HEK293 (cell line): Measurements from ENCODE around the gene FSD2.
A peak's percentile ranks its signal among the peaks of the same experiment; 100 is the strongest.

Experiments
- CTCF ChIA-PET: fragments of 350-600 bp; formaldehyde crosslinking; extraction: SDS; loops from one replicate; lab custom pipeline; 2021; ENCODE audit warnings: antibody characterized with exemption; lab: Yijun Ruan, JAX
- POLR2A ChIA-PET: fragments of 300-600 bp; formaldehyde crosslinking; extraction: SDS; loops from one replicate; lab custom pipeline; 2020; ENCODE audit warnings: antibody characterized with exemption, inconsistent platforms; lab: Yijun Ruan, JAX
- H3K27ac ChIP-seq: fragments of 200-500 bp; sonication (Bioruptor generic); 2 replicates; pipeline ENCODE4 v1.5.1; 2014; ENCODE audit warnings: low read depth, low read length, control low read depth, inconsistent platforms; ENCODE audit errors: extremely low read depth
- H3K36me3 ChIP-seq, 2 experiments: fragments of 200-500 bp in 1 of 2; sonication (Bioruptor generic) in 1 of 2; 1 replicate in 1 of 2; 2 replicates in 1 of 2; pipeline ENCODE4 v1.5.1; 2014 to 2017; ENCODE audit warnings: inconsistent platforms in 2 of 2, low read length in 2 of 2; ENCODE audit not compliant: control insufficient read depth in 2 of 2, insufficient read depth in 1 of 2
- H3K4me1 ChIP-seq: fragments of 200-500 bp; sonication (Bioruptor generic); 2 replicates; pipeline ENCODE4 v1.5.1; 2014; ENCODE audit warnings: mild to moderate bottlenecking, low read length, inconsistent platforms; ENCODE audit not compliant: control insufficient read depth, insufficient read depth
- H3K4me3 ChIP-seq: 2 replicates; pipeline ENCODE4 v1.5.1; 2011; ENCODE audit warnings: low read depth, mild to moderate bottlenecking, control low read depth, low read length, moderate library complexity
- H3K9me3 ChIP-seq: fragments of 200-500 bp; sonication (Bioruptor generic); 2 replicates; pipeline ENCODE4 v1.5.1; 2014; ENCODE audit warnings: low read depth, low read length, inconsistent platforms; ENCODE audit not compliant: control insufficient read depth, insufficient read depth
- EGR2 ChIP-seq: fragments of 450-650 bp; formaldehyde crosslinking; IDR thresholded peaks from 2 replicates; pipeline ENCODE4 v1.5.1; 2016; ENCODE audit warnings: low read depth, missing biosample characterization, missing genetic modification characterization
- GFI1B ChIP-seq: fragments of 450-650 bp; formaldehyde crosslinking; IDR thresholded peaks from 2 replicates; pipeline ENCODE4 v1.5.1; 2016; ENCODE audit warnings: missing biosample characterization, missing genetic modification characterization
- KLF17 ChIP-seq: fragments of 450-650 bp; formaldehyde crosslinking; IDR thresholded peaks from 2 replicates; pipeline ENCODE4 v1.5.1; 2016; ENCODE audit warnings: missing biosample characterization, missing genetic modification characterization
- KLF9 ChIP-seq: fragments of 450-650 bp; formaldehyde crosslinking; IDR thresholded peaks from 2 replicates; pipeline ENCODE4 v1.5.1; 2016; ENCODE audit warnings: missing biosample characterization, missing genetic modification characterization, low read depth
- PRDM1 ChIP-seq: fragments of 450-650 bp; formaldehyde crosslinking; IDR thresholded peaks from 2 replicates; pipeline ENCODE4; 2016; ENCODE audit warnings: missing biosample characterization, missing genetic modification characterization
- SCRT1 ChIP-seq: fragments of 450-650 bp; formaldehyde crosslinking; IDR thresholded peaks from 2 replicates; pipeline ENCODE4 v1.5.1; 2016; ENCODE audit warnings: missing biosample characterization, missing genetic modification characterization, borderline replicate concordance
- SP2 ChIP-seq: fragments of 450-650 bp; formaldehyde crosslinking; IDR thresholded peaks from 2 replicates; pipeline ENCODE4 v1.5.1; 2016; ENCODE audit warnings: missing biosample characterization, missing genetic modification characterization
- ZFHX2 ChIP-seq: fragments of 450-650 bp; formaldehyde crosslinking; conservative IDR thresholded peaks from 2 replicates; pipeline ENCODE4 v1.5.1; 2016; ENCODE audit warnings: missing biosample characterization, missing genetic modification characterization
- ZFP41 ChIP-seq: fragments of 450-650 bp; formaldehyde crosslinking; IDR thresholded peaks from 2 replicates; pipeline ENCODE4 v1.5.1; 2016; ENCODE audit warnings: missing biosample characterization, missing genetic modification characterization, borderline replicate concordance
- ZNF146 ChIP-seq: fragments of 450-650 bp; formaldehyde crosslinking; IDR thresholded peaks from 2 replicates; pipeline ENCODE4 v1.5.1; 2016; ENCODE audit warnings: missing biosample characterization, missing genetic modification characterization
- ZNF211 ChIP-seq: fragments of 450-650 bp; formaldehyde crosslinking; IDR thresholded peaks from 2 replicates; pipeline ENCODE4 v1.5.1; 2016; ENCODE audit warnings: low read depth, missing biosample characterization, missing genetic modification characterization
- ZNF26 ChIP-seq: fragments of 450-650 bp; formaldehyde crosslinking; IDR thresholded peaks from 2 replicates; pipeline ENCODE4 v1.5.1; 2016; ENCODE audit warnings: missing biosample characterization, missing genetic modification characterization
- ZNF280C ChIP-seq: fragments of 450-650 bp; formaldehyde crosslinking; IDR thresholded peaks from 2 replicates; pipeline ENCODE4 v1.5.1; 2016; ENCODE audit warnings: missing biosample characterization, missing genetic modification characterization
- ZNF292 ChIP-seq: fragments of 450-650 bp; formaldehyde crosslinking; IDR thresholded peaks from 2 replicates; pipeline ENCODE4 v1.5.1; 2016; ENCODE audit warnings: low read depth, missing biosample characterization, missing genetic modification characterization, borderline replicate concordance
- ZNF350 ChIP-seq: fragments of 450-650 bp; formaldehyde crosslinking; IDR thresholded peaks from 2 replicates; pipeline ENCODE4 v1.5.0; 2017; ENCODE audit warnings: missing biosample characterization, mild to moderate bottlenecking, missing genetic modification characterization
- ZNF366 ChIP-seq: fragments of 450-650 bp; formaldehyde crosslinking; conservative IDR thresholded peaks from 2 replicates; pipeline ENCODE4 v1.5.1; 2016; ENCODE audit warnings: missing biosample characterization, missing genetic modification characterization
- ZNF394 ChIP-seq: fragments of 450-650 bp; formaldehyde crosslinking; IDR thresholded peaks from 2 replicates; pipeline ENCODE4 v1.5.1; 2016; ENCODE audit warnings: missing biosample characterization, missing genetic modification characterization, mild to moderate bottlenecking, moderate library complexity, borderline replicate concordance
- ZNF488 ChIP-seq: fragments of 450-650 bp; formaldehyde crosslinking; IDR thresholded peaks from 2 replicates; pipeline ENCODE4 v1.5.1; 2016; ENCODE audit warnings: missing biosample characterization, missing genetic modification characterization
- ZNF645 ChIP-seq: fragments of 450-650 bp; formaldehyde crosslinking; IDR thresholded peaks from 2 replicates; pipeline ENCODE4; 2016; ENCODE audit warnings: missing biosample characterization, missing genetic modification characterization
- ZNF843 ChIP-seq: fragments of 450-650 bp; formaldehyde crosslinking; IDR thresholded peaks from 2 replicates; pipeline ENCODE4 v1.5.1; 2016; ENCODE audit warnings: missing biosample characterization, missing genetic modification characterization
- TF ChIP-seq, protein P1 (sequence below): fragments of 450-650 bp; formaldehyde crosslinking; IDR thresholded peaks from 2 replicates; pipeline ENCODE4 v1.5.1; 2017; ENCODE audit warnings: missing biosample characterization, missing genetic modification characterization

FSD2 gene

GRCh38 chr15:82726816-82727215, 79.1 kb downstream of the FSD2 start:
- no peak overlapping the region for H3K4me3 ChIP-seq
- ChIA-PET CTCF (no interaction called here), POLR2A (no interaction called here)
- H3K9me3 ChIP-seq, result no peaks in the 10 kb centered on the region
- no peaks in the 10 kb centered on the region for H3K4me1 ChIP-seq
- H3K36me3 ChIP-seq, result no peaks in the 10 kb centered on the region
- TF ChIP-seq GFI1B (tag by site-specific recombination) (no peak), ZNF488 (tag by site-specific recombination) (no peak), KLF9 (tag by site-specific recombination) (no peak)
- TF ChIP-seq, protein P1, sequence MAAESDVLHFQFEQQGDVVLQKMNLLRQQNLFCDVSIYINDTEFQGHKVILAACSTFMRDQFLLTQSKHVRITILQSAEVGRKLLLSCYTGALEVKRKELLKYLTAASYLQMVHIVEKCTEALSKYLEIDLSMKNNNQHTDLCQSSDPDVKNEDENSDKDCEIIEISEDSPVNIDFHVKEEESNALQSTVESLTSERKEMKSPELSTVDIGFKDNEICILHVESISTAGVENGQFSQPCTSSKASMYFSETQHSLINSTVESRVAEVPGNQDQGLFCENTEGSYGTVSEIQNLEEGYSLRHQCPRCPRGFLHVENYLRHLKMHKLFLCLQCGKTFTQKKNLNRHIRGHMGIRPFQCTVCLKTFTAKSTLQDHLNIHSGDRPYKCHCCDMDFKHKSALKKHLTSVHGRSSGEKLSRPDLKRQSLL (tag by site-specific recombination), result no peak
- H3K27ac ChIP-seq, result no peak overlapping the region

DNA sequence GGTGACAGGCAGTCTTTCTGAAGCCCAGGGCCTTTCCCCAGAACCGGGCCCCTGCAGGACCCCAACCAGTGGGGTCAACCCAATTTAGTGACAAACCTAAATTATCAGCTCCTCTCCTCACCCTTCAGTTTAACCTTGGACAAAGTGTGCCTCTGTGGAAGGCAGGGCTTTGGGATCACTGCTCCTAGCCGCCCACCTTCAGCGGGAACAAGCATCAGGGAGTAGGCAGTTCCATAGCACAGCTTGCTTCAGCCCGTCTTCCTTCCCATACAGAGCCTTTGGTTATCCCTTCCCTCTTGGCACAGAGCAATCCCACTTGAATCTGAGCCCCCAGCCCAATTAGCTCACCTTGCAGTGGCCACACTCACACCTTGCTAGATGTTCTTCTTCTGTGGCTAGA, 90.9 kb downstream of the FSD2 start:
- TF ChIP-seq ZNF350, result no peak
- no peak for TF ChIP-seq ZNF26 (tag by site-specific recombination)
- TF ChIP-seq KLF17, result no peak
- TF ChIP-seq ZFHX2, result peak; percentile 27; the same call in 1 of the 2 replicates
- TF ChIP-seq EGR2 (tag by site-specific recombination), result peak; percentile 46; the same call in 1 of the 2 replicates
- no peak for TF ChIP-seq SCRT1 (tag by site-specific recombination)
- H3K36me3 ChIP-seq, result no peaks in the 10 kb centered on the region
- no peaks in the 10 kb centered on the region for H3K9me3 ChIP-seq
- H3K4me1 ChIP-seq, result no peaks in the 10 kb centered on the region
- H3K4me3 ChIP-seq, result no peak overlapping the region
- no peak overlapping the region for H3K27ac ChIP-seq
- POLR2A ChIA-PET, result interaction anchor here (0.6 to 1.2 kb wide), 2 partner anchors 32 to 35 kb away, joined by 3 to 9 read pairs; no protein-coding TSS in a partner anchor
- CTCF ChIA-PET, result interaction anchor here (0.6 kb wide), 1 partner anchor 184 kb away, joined by 3 read pairs; no protein-coding TSS in a partner anchor

- Histone ChIP-seq H3K27ac (no peak overlapping the region), H3K36me3 (no peaks in the 10 kb centered on the region), H3K4me3 (no peak overlapping the region), H3K9me3 (no peaks in the 10 kb centered on the region), H3K4me1 (no peaks in the 10 kb centered on the region; the same call in 1 of the 2 replicates)
- POLR2A ChIA-PET, result interaction anchor here (1.2 kb wide), 1 partner anchor 36 kb away, joined by 3 read pairs; no protein-coding TSS in a partner anchor
- CTCF ChIA-PET, result no interaction called here
- TF ChIP-seq ZNF280C (tag by site-specific recombination), result no peak
- no peak for TF ChIP-seq ZNF146
- no peak for TF ChIP-seq PRDM1 (tag by site-specific recombination)
- TF ChIP-seq ZNF211, result no peak
- no peak for TF ChIP-seq ZFP41 (tag by site-specific recombination)
- TF ChIP-seq ZNF366, result no peak
- no peak for TF ChIP-seq SP2 (tag by site-specific recombination)
- TF ChIP-seq ZNF645 (tag by site-specific recombination), result no peak
- no peak for TF ChIP-seq ZNF292 (tag by site-specific recombination)
- TF ChIP-seq ZNF394 (tag by site-specific recombination), result no peak
- no peak for TF ChIP-seq ZNF843 (tag by site-specific recombination)
Observed at GRCh38 chr15:82714016-82714415, 91.9 kb downstream of the FSD2 start.
